ENCODE data around the gene FOXP1.

Gene FOXP1

DNA sequence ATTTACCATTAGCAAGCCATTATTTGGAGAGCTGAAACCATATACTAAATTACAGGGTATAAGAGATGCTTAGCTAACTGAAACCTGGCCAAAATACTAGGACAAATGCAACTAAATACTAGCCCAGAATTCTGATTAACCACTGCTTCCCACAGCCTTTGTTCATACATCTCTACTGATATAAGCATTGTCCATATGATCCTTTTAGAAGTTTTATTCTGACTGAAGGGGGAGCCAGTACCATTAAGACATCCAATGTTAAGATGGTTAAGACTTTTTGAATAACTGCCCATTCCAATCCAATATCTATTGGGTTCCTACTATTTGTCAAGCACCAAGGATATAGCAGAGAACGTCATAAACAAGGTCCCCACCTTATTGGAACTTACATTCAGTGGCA is 421.3 kb downstream of the FOXP1 start:
- TF ChIP-seq, protein P1, sequence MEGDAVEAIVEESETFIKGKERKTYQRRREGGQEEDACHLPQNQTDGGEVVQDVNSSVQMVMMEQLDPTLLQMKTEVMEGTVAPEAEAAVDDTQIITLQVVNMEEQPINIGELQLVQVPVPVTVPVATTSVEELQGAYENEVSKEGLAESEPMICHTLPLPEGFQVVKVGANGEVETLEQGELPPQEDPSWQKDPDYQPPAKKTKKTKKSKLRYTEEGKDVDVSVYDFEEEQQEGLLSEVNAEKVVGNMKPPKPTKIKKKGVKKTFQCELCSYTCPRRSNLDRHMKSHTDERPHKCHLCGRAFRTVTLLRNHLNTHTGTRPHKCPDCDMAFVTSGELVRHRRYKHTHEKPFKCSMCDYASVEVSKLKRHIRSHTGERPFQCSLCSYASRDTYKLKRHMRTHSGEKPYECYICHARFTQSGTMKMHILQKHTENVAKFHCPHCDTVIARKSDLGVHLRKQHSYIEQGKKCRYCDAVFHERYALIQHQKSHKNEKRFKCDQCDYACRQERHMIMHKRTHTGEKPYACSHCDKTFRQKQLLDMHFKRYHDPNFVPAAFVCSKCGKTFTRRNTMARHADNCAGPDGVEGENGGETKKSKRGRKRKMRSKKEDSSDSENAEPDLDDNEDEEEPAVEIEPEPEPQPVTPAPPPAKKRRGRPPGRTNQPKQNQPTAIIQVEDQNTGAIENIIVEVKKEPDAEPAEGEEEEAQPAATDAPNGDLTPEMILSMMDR (IDR thresholded peaks at IDR 0.05; ENCODE audit: low read length): peak; percentile 16; the same call in 1 of the 2 replicates
- TF ChIP-seq EZH2 (IDR thresholded peaks at IDR 0.05; ENCODE audit: borderline replicate concordance, low read length): no peak
- no peak overlapping the region for H3K9ac ChIP-seq (ENCODE audit: low read length)

DNA sequence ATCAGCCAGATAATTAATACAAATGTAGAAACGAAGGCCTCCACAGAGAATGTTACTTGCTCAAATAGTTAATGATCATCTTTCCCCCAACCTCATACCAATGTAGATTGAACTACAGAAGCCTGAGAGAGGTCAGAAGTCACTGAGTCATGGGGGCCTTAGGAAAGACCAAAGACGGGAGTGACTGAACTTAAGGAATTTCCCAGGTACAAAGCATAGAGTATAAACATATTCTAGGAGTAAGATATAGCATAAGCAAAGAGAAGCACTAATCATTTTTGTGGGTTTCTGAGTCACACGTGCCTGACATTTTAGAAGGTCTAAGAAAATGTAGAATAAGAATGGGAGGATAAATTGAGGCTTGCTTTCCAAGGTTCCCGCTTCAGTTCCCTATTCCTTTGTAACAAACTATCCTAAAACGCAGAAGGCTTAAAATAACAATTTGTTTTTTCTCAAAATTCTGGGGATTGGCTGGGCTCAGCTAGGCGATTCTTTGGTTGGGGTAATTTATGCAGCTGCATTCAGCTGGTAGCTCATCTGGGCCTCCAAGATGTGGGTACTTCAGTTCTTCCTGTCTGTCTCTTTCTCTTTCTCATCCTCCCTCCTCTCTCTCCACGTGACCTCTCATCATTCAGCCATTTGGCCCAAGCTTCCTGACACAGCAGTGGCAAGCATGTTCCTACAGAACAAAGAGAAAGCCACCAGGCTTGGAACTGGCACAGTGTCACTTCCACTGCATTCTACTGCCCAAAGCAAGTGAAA is 422.6 kb downstream of the FOXP1 start:
- Histone ChIP-seq H3K9ac (ENCODE audit: low read length) (no peak overlapping the region), H3K79me2 (ENCODE audit: insufficient read depth, low read length) (no peaks in the 10 kb centered on the region), H3K4me1 (ENCODE audit: insufficient read depth, low read length, severe bottlenecking) (no peaks in the 10 kb centered on the region), H2AFZ (ENCODE audit: low read length) (no peak overlapping the region), H3K9me3 (ENCODE audit: low read length) (no peaks in the 10 kb centered on the region), H3K36me3 (ENCODE audit: insufficient read depth, low read length) (peaks cover 28% of the 10 kb centered on the region), H3K9me2 (ENCODE audit: low read depth, low read length) (no peaks in the 10 kb centered on the region), H3K4me3 (ENCODE audit: low read depth, low read length, poor library complexity, severe bottlenecking) (no peak overlapping the region), H3K27ac (ENCODE audit: low read depth, low read length, poor library complexity, severe bottlenecking) (no peak overlapping the region), H3K27me3 (ENCODE audit: insufficient read depth, low read length) (no peaks in the 10 kb centered on the region), H3K4me2 (ENCODE audit: low read length) (no peak overlapping the region), H3F3A (ENCODE audit: insufficient read depth, low read length) (no peaks in the 10 kb centered on the region), H4K20me1 (ENCODE audit: insufficient read depth, low read length) (no peaks in the 10 kb centered on the region)
- no peak for TF ChIP-seq EZH2 (IDR thresholded peaks at IDR 0.05; ENCODE audit: borderline replicate concordance, low read length)
- TF ChIP-seq, protein P1 (IDR thresholded peaks at IDR 0.05; ENCODE audit: low read length): no peak

More for the DNA sequence above, 421.3 kb downstream of the FOXP1 start:
- H2AFZ ChIP-seq (ENCODE audit: low read length): no peak overlapping the region
- H3K4me2 ChIP-seq (ENCODE audit: low read length): no peak overlapping the region
- H3K27me3 ChIP-seq (ENCODE audit: insufficient read depth, low read length): no peaks in the 10 kb centered on the region
- no peaks in the 10 kb centered on the region for H3K9me2 ChIP-seq (ENCODE audit: low read depth, low read length)
- H3K36me3 ChIP-seq (ENCODE audit: insufficient read depth, low read length): peaks cover 37% of the 10 kb centered on the region
- no peaks in the 10 kb centered on the region for H3F3A ChIP-seq (ENCODE audit: insufficient read depth, low read length)
- H3K4me1 ChIP-seq (ENCODE audit: insufficient read depth, low read length, severe bottlenecking): no peaks in the 10 kb centered on the region
- no peak overlapping the region for H3K4me3 ChIP-seq (ENCODE audit: low read depth, low read length, poor library complexity, severe bottlenecking)
- H3K9me3 ChIP-seq (ENCODE audit: low read length): no peaks in the 10 kb centered on the region
- H4K20me1 ChIP-seq (ENCODE audit: insufficient read depth, low read length): no peaks in the 10 kb centered on the region
- no peak overlapping the region for H3K27ac ChIP-seq (ENCODE audit: low read depth, low read length, poor library complexity, severe bottlenecking)
- H3K79me2 ChIP-seq (ENCODE audit: insufficient read depth, low read length): no peaks in the 10 kb centered on the region

DNA sequence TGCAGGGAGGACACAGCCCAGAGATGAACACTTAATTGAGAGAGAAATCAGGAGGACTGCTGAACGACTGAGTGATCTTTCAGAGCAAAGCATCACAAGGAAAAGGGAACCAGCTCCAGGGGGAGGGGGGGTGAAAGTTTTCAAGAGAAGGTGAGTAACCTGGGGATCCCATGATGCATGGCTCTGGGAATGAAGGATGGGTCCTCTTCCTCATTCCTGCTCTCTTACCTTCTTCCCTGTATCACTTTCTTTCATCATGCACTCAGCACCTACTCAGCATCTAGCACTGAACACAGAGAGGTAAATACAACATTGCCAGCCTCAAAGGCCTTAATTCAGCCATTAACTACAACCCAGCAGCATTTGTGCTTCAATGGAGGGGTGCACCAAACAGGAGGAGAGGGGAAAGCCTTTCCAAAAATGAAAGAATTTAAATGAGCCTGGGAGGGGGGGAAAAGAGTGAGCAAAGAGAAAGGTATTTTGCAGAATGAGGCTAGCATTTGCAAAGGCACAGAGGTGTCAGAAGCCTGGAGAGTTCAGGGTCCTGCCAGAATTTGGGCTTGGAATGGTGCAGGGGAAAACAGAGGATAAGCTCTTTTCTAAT is 427.4 kb downstream of the FOXP1 start:
- H3K36me3 ChIP-seq (ENCODE audit: insufficient read depth, low read length): peaks cover 25% of the 10 kb centered on the region
- H3K27me3 ChIP-seq (ENCODE audit: insufficient read depth, low read length): no peaks in the 10 kb centered on the region
- no peak overlapping the region for H3K4me3 ChIP-seq (ENCODE audit: low read depth, low read length, poor library complexity, severe bottlenecking)
- TF ChIP-seq, protein P1 (IDR thresholded peaks at IDR 0.05; ENCODE audit: low read length): no peak
- no peak for TF ChIP-seq EZH2 (IDR thresholded peaks at IDR 0.05; ENCODE audit: borderline replicate concordance, low read length)
- H3K4me1 ChIP-seq (ENCODE audit: insufficient read depth, low read length, severe bottlenecking): no peaks in the 10 kb centered on the region
- no peak overlapping the region for H3K9ac ChIP-seq (ENCODE audit: low read length)
- H3K79me2 ChIP-seq (ENCODE audit: insufficient read depth, low read length): no peaks in the 10 kb centered on the region
- no peak overlapping the region for H3K27ac ChIP-seq (ENCODE audit: low read depth, low read length, poor library complexity, severe bottlenecking)
- H3K4me2 ChIP-seq (ENCODE audit: low read length): no peak overlapping the region
- no peaks in the 10 kb centered on the region for H4K20me1 ChIP-seq (ENCODE audit: insufficient read depth, low read length)
- no peak overlapping the region for H2AFZ ChIP-seq (ENCODE audit: low read length)
- no peaks in the 10 kb centered on the region for H3K9me3 ChIP-seq (ENCODE audit: low read length)
- H3K9me2 ChIP-seq (ENCODE audit: low read depth, low read length): no peaks in the 10 kb centered on the region
- no peaks in the 10 kb centered on the region for H3F3A ChIP-seq (ENCODE audit: insufficient read depth, low read length)
